ENCODE data around the gene ATP5ME. TPM values are rescaled to one million over a fixed set of nuclear protein-coding genes. Genes with fewer than 3 reads are reported as not detected.

The ATP5ME gene
- total RNA-seq, 4 donors from 2014 or later, result 123 to 273 (median 193) TPM

DNA sequence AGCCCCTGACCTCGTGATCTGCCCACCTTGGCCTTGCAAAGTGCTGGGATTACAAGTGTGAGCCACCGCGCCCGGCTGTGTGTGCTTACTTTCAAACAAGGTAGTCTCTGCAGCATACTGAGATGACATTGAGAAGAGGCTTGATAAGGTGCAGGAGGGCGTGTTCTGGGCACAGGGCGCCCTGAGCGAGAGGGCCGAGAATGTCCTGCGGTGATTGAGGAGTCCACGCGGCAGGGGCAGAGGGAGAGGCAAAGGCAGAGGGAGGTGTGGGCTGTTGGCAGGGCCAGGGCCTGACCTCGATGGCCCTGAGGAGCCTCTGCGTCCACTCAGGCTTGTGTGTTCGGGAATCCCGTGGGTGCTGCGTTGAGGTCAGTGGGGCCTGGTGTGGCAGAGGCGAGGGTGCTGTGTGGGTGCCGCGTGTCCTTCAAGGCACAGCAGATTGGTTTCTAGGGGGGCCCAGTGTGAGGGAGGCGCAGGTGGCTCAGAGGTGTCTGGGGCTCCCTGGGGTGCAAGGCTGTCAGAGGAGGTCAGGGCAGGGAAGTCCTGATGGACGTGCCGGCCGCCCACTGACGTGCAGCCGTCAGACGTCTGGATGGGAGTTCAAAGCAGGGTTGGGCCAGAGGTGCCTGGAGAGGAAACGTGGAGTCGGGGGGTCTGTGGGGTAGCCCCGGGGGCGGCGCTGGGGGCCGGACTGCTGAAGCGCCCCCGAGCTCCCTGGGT is 43.7 kb upstream of the ATP5ME start:
- TF ChIP-seq, protein P1, sequence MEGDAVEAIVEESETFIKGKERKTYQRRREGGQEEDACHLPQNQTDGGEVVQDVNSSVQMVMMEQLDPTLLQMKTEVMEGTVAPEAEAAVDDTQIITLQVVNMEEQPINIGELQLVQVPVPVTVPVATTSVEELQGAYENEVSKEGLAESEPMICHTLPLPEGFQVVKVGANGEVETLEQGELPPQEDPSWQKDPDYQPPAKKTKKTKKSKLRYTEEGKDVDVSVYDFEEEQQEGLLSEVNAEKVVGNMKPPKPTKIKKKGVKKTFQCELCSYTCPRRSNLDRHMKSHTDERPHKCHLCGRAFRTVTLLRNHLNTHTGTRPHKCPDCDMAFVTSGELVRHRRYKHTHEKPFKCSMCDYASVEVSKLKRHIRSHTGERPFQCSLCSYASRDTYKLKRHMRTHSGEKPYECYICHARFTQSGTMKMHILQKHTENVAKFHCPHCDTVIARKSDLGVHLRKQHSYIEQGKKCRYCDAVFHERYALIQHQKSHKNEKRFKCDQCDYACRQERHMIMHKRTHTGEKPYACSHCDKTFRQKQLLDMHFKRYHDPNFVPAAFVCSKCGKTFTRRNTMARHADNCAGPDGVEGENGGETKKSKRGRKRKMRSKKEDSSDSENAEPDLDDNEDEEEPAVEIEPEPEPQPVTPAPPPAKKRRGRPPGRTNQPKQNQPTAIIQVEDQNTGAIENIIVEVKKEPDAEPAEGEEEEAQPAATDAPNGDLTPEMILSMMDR (IDR thresholded peaks at IDR 0.05; ENCODE audit: low read depth), result no peak

DNA sequence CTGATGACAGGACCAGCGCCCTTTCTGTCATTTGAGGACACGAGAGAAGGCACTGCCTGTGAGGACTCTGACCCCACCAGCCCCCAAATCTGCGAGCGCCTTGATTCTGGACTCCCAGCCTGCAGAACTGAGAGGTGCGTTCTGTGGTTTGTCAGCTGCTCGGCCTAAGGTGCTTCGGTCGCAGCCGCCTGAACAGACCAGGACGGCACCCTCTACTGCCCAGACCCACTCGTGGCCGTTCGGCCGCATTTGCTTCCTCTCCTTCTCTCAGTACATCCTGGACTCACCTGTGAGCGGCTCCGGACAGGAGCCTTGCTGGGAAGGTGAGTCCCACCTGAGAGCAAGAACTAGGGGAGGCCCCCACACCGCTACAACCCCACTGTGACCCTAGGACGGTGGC is 40.0 kb upstream of the ATP5ME start:
- TF ChIP-seq, protein P1 (IDR thresholded peaks at IDR 0.05; ENCODE audit: low read depth), result no peak

DNA sequence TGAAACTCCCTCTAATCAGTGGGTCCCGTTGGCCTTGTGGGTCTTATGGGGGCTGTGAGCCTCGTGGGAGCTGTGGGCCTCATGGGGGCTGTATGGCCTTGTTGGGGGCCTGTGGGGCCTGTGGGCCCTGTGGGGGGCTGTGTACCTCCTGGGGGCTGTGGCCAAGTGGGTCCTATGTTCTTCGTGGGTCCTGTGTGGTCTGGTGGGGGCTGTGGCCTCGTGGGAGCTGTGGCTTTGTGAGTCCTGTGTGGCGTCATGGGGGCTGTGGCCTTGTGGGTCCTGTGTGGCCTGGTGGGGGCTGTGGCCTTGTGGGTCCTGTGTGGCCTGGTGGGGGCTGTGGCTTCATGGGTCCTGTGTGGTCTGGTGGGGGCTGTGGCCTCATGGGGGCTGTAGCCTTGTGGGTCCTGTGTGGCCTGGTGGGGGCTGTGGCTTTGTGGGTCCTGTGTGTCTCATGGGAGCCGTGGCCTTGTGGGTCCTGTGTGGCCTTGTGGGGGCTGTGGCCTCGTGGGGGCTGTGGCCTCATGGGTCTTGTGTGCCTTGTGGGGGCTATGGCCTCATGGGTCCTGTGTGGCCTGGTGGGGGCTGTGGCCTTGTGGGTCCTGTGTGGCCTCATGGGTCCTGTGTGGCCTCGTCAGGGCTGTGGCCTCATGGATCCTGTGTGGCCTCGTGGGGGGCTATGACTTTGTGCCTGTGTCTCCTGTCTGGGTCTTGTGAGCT is 39.0 kb upstream of the ATP5ME start:
- TF ChIP-seq, protein P1 (IDR thresholded peaks at IDR 0.05; ENCODE audit: low read depth), result no peak

DNA sequence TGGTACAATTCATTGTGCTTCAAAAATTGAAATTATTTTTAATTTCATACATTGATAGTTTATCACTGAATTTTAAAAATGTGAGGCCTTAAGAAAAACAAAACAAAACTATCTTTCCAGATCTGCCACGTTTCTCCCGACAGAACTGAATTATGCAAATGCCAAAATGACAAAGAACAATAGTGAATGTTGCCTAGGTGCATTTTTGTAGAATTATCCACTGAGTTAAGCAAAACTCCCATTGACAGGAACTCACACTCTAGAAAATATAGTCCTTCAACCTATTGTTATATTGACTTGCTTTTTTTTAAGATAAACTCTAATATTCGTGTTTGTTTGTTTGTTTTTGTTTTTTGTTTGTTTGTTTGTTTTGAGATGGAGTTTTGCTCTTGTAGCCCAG is 38.0 kb upstream of the ATP5ME start:
- TF ChIP-seq, protein P1 (IDR thresholded peaks at IDR 0.05; ENCODE audit: low read depth), result no peak

DNA sequence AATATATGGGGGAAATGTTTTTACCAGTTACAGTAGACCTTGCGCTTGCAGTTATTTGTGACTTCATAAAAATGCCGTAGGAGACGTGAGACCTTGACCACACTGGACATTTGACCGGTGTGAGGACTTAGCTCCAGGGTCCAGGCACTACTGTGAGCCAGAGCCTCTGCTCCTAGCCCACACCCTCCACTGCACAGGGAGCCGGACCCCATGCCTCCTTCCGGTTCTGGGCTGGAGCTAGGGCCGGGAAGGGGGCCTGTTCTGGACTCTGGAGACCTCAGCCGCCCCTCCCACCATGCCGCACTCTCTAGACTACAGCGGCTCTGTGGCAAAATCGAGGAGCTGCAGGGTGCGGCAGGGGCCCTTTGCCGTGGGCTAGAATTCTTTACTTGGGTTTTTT is 36.8 kb upstream of the ATP5ME start:
- TF ChIP-seq, protein P1 (IDR thresholded peaks at IDR 0.05; ENCODE audit: low read depth), result no peak

DNA sequence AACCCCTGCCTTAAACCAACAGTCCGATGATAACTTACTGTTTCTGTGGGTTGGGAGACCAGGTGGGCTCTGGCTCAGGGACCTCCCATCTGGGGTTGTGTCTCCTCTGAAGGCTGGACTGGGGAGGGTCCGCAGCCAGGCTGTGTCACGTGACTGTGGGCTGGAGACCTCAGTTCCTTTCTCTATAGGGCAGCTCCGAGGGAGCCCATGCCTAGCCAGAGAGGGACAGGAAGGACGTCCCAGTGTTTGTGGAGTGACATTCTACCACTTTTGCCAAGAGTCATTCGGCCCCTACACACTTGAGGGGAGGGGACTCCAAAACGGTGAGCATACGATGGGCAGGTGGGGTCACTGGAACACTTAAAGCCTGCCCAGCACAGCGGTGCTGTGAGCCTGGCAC is 36.0 kb upstream of the ATP5ME start:
- TF ChIP-seq, protein P1 (IDR thresholded peaks at IDR 0.05; ENCODE audit: low read depth), result no peak

DNA sequence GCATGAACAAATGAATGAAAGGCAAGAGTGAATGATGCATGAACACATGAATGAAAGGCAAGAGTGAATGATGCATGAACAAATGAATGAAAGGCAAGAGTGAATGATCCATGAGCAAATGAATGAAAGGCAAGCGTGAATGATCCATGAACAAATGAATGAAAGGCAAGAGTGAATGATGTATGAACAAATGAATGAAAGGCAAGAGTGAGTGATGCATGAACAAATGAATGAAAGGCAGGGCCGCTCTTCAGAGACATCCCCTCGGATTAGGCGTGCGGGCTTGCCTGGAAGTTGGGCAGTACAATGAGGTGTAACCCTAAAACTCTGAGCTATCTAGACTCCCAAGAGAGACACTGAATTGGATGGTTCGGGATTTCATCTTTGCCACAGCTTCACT is 35.3 kb upstream of the ATP5ME start:
- TF ChIP-seq, protein P1 (IDR thresholded peaks at IDR 0.05; ENCODE audit: low read depth), result no peak

Measured in subcutaneous adipose tissue (tissue), 4 donors.